ENCODE results near the gene FOXP1.

DNA sequence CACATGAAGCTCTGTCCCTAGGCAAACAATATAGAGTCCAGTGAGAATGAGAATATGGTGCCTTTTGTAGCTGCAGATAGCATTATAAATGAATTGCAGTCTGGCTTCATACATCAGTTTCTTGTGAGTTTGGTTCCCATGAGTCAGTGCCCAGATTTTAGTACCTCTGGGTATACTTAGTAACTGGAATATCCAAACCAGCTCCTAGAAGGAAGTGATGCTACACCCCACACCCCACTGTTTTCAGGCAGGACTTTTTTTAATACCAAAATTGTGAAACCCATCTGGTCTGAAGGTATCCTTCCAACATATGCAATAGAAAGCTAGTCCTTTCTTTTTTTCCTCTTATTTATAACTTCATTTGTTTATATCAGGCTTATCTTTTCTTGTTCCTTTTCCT is 42.1 kb upstream of the FOXP1 start:
- TF ChIP-seq, protein P1, sequence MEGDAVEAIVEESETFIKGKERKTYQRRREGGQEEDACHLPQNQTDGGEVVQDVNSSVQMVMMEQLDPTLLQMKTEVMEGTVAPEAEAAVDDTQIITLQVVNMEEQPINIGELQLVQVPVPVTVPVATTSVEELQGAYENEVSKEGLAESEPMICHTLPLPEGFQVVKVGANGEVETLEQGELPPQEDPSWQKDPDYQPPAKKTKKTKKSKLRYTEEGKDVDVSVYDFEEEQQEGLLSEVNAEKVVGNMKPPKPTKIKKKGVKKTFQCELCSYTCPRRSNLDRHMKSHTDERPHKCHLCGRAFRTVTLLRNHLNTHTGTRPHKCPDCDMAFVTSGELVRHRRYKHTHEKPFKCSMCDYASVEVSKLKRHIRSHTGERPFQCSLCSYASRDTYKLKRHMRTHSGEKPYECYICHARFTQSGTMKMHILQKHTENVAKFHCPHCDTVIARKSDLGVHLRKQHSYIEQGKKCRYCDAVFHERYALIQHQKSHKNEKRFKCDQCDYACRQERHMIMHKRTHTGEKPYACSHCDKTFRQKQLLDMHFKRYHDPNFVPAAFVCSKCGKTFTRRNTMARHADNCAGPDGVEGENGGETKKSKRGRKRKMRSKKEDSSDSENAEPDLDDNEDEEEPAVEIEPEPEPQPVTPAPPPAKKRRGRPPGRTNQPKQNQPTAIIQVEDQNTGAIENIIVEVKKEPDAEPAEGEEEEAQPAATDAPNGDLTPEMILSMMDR (IDR thresholded peaks at IDR 0.05; ENCODE audit: poor library complexity): no peak
- TF ChIP-seq EZH2 (IDR thresholded peaks at IDR 0.05; ENCODE audit: borderline replicate concordance) (no peak), EZH2phosphoT487 (IDR thresholded peaks at IDR 0.05; ENCODE audit: low read depth, severe bottlenecking, unreplicated experiment) (no peak)
